Activated CD8-positive, alpha-beta memory T cell treated with anti-CD3 and anti-CD28 coated beads for 48 hours (primary cell): ENCODE results near the gene SHISAL1.
"Not testable (repeated sequence)": the region's sequence is repeated elsewhere in the genome, so short reads cannot be mapped to it uniquely, and the experiment has no call there.

Experiments used
- DNase-seq, 3 experiments: peaks; one replicate each; pipeline ENCODE4 v3.0.0-alpha.2; 2020; ENCODE audit warnings: low read depth in 2 of 3, low spot score in 2 of 3

SHISAL1 gene

GRCh38 chr22:44329179-44329796 is 16.5 kb upstream of the SHISAL1 start:
- peak in 2 of 3 experiments; percentile 11 to 34 for DNase-seq

- DNase-seq, result no peak
These were observed 16.0 kb upstream of the SHISAL1 start for GRCh38 chr22:44328762-44329161.

DNA sequence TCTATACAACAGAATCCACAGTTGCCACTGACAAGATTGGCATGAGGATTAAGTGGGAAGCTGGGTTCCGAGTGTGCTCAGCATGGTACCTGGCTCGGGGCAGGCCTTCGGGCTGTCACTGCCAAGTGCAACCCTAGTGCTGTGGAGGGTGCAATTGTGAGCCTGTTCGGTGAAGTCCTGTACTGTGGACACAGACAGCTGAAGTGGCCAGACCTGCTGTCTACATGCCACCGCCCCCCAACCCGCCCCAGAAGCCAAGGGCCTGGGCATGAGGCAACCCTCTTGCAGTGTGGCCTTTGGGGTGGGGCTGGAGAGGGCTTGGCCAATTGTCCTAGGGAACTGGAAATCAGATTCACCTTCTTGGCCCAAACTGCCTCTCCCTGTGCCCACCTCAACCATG is 15.6 kb upstream of the SHISAL1 start:
- DNase-seq, result no peak

DNA sequence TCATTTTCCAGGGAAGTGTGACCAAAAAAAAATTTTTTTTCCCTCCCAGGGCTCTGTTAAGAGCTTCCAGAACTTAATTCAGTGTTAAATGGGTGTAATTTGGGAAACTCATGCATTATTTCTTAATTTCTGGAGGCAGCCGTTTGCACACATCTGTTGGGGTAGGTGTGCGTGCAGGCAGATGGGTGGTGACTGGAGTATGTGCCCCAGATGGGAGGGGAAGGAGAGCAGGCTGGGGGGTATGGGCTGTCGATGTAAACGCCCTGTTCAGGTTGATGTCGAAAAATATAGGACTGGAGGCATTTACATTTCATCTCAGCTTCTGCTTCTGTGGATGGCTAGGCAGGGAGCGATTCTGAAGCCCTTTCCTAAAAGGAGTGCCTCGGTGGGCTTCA is 13.7 kb upstream of the SHISAL1 start:
- DNase-seq, result no peak

GRCh38 chr22:44325718-44326490 is 13.2 kb upstream of the SHISAL1 start:
- no peak for DNase-seq

DNA sequence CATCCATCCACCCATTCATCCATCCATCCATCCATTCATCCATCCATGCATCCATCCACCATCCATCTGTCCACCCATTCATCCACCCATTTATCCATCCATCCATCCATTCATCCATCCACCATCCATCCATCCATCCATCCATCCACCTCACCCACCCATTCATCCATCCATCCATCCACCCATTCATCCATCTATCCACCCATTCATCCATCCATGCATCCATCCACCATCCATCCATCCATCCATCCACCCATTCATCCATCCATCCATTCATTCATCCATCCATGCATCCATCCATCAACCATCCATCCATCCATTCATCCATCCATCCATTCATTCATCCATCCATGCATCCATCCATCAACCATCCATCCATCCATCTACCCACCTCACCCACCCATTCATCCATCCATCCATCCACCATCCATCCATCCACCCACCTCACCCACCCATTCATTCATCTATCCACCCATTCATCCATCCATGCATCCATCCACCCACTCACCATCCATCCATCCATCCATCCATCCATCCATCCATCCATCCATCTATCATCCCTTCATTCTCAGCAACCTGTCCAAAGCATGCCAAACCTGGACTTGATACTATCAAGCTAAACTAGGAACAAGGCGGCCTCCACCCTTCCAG is 10.5 kb upstream of the SHISAL1 start:
- DNase-seq, result not testable (repeated sequence)

GRCh38 chr22:44319685-44320084 is 6.9 kb upstream of the SHISAL1 start:
- DNase-seq, result no peak

- no peak for DNase-seq
These were observed 6.0 kb upstream of the SHISAL1 start for GRCh38 chr22:44318751-44319150.

- no peak for DNase-seq
These were observed 5.3 kb upstream of the SHISAL1 start for GRCh38 chr22:44317886-44318637.

DNA sequence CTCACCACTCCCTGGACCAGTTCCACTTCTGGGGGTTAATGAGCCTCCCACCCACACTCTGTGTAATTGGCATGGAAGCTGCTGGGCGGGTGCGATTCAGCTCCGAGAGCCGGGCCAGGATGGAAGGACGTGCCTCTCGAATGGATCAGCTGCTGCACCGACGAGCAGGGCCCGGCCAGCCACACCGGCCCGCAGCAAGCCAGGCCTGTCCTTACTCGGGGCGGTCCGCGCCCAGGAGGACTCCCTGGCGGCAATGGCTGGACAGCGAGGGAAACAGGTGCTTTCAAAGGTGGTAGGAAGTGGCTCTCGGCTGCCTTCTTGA is 4.3 kb upstream of the SHISAL1 start:
- no peak for DNase-seq

DNA sequence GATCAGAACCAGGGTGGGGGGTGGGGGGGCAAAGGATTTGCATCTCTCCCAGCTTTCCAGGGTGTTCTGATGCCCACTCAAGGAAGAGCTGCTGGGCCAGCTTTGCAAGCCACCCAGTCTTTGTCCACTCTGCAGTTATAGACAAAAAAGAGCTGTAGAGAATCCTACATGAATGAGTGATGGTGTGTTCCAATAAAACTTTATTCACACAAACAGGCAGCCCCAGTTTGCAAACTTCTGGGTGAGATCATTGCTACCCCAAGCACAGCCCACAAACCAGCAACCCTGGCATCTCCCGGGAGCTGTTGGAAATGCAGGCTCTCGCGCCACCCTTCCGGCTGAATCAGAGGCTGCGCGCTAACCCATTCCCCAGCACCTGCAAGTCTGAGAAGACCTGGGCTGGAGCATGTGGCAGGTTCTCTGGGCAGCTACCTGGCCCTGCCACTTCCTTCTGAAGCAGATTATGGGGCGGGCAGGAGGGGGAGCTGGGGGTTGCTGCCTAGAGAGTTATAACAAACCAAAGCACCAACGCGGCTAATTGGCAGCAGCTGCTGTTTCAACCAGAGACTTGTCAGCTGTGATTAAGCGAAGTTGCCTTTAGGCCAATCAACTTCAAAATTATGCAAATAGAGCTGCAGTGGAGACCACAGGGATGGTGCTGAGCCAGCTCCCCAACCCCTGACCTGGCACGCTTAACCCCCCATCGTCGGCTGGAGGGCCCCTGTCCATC is 3.8 kb upstream of the SHISAL1 start:
- DNase-seq, result no peak

GRCh38 chr22:44314425-44315067 is 1.8 kb upstream of the SHISAL1 start:
- DNase-seq, result no peak

DNA sequence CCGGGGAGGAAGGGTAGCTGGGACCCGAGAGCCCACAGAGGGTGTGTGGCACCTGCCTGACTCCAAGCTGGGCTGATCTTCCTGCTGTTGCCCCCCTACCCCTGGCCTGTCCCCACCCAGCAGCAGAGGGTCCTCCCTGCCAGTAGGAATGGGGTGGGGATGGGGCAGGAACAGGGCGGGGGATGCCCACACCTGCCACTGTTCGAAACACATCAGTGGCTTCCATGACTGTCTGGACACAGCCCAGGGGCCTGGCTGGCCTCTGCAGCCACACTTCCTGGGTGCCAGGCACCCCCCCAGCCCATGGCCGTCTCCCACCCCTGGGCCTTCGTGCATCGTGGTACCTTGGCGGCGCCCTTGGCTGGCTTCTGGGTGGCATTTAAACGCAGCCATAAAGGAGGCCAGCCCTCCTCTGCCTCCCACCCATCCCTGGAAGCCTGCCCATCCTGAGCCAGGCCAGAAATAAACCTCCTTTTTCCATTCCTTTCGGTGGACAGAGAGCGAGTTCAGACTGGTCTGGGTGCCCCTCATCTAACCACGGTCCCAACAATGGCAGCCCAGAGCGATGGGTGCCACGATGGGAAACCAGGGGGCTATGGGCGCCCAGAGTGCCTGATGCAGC is 745 bp upstream of the SHISAL1 start:
- no peak for DNase-seq

- DNase-seq, result no peak
These were observed 938 bp downstream of the SHISAL1 start for GRCh38 chr22:44311855-44312170.

- DNase-seq, result no peak
These were observed 1.5 kb downstream of the SHISAL1 start for GRCh38 chr22:44311104-44311854.

DNA sequence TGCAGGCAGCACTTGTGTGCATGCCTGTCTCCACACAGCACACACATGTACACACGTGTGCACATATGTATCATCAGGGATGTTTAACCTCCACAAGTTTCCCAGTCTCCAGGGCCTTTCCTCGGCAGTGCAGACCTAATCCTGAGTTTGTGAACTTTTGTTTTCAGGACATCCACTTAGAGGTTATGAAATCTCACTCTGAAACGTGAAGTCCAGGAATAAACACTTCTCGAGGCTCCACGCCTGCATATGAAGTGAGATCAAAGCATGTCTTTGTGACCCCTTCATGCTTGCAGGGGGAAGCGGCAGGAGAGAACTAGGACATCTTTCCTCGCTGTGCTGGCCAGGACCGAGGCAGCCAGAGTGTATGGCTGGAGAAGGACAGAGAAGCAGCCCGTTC is 3.1 kb downstream of the SHISAL1 start:
- DNase-seq, result no peak

GRCh38 chr22:44309137-44309536 is 3.6 kb downstream of the SHISAL1 start:
- DNase-seq, result no peak

GRCh38 chr22:44307509-44308169 is 5.1 kb downstream of the SHISAL1 start:
- DNase-seq, result no peak

- no peak for DNase-seq
These were observed 6.9 kb downstream of the SHISAL1 start for GRCh38 chr22:44305888-44306287.
